NCI-H146 (cell line): ENCODE results near the gene NR3C2.
"Not testable (repeated sequence)": the region's sequence is repeated elsewhere in the genome, so short reads cannot be mapped to it uniquely, and the experiment has no call there.

ENCODE experiments used
- DNase-seq: peaks from one replicate; lab custom pipeline; 2025; lab: John Stamatoyannopoulos, UW

The NR3C2 gene

GRCh38 chr4:148166132-148166591 lies 276.1 kb downstream of the NR3C2 start:
- DNase-seq, result no peak

DNA sequence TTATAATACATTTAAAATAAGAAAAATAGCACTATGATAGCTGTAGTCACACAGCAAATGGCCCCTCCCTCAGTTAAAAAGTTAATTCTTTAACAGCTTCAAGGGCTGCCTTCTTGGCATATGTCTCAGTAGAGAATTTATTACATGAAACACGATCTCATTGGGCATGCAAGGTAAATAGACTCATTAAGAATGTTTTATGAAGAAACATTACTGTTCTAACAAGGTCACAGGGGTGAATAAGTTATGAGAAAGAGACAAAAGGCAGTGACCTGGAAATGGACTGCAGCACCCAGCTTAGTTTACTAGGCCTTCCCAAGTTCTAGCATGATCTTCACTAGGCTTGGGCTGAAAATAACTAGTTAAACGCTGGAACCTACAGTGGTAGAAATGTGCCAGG lies 277.7 kb downstream of the NR3C2 start:
- DNase-seq, result no peak

GRCh38 chr4:148162991-148163390 lies 279.2 kb downstream of the NR3C2 start:
- DNase-seq, result no peak

DNA sequence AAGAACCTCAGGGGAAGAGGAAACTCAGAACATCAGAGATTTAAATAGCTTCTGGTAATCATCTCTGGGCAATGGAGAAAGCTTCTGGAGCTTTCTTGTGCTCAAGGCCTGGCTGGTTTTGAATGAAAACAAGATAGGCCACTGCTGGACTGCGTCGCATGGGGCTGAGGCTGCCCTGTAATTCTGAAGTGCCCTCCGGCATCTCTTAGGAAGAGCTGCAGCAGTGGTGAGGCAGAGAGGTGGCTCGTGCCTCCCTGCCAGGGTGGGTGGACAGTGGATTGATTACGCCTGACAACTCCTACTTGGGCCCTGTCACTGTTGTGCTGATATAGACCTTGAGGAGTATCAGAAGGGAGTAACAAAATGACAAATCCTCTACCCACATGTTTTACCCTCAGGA lies 279.7 kb downstream of the NR3C2 start:
- no peak for DNase-seq

DNA sequence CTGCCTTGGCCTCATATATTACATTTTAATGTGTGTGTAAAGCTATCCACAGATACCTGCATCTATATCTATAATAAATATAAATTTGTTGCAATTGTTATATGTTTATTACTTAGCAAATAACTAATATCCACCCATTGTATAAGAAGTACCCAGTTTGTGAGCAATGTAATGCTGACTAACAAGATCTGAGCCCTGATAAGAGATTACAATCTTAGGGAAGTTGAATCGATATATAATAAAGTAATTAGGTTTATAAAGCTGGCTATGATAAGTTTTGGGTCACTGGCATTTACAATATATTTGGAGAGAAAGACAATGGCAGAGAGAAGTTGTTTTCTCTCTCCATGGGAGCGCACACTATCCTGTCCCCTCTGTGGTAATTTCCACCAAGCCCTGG lies 280.6 kb downstream of the NR3C2 start:
- no peak for DNase-seq

- no peak for DNase-seq
Observed at GRCh38 chr4:148159793-148160192, 282.4 kb downstream of the NR3C2 start.

GRCh38 chr4:148154769-148155168 lies 287.4 kb downstream of the NR3C2 start:
- DNase-seq, result no peak

GRCh38 chr4:148152868-148153625 lies 289.2 kb downstream of the NR3C2 start:
- DNase-seq, result no peak

GRCh38 chr4:148151806-148152205 lies 290.4 kb downstream of the NR3C2 start:
- no peak for DNase-seq

- no peak for DNase-seq
Observed at GRCh38 chr4:148145475-148145874, 296.7 kb downstream of the NR3C2 start.

- DNase-seq, result no peak
Observed at GRCh38 chr4:148143174-148143573, 299.0 kb downstream of the NR3C2 start.

GRCh38 chr4:148141501-148141900 lies 300.7 kb downstream of the NR3C2 start:
- no peak for DNase-seq

DNA sequence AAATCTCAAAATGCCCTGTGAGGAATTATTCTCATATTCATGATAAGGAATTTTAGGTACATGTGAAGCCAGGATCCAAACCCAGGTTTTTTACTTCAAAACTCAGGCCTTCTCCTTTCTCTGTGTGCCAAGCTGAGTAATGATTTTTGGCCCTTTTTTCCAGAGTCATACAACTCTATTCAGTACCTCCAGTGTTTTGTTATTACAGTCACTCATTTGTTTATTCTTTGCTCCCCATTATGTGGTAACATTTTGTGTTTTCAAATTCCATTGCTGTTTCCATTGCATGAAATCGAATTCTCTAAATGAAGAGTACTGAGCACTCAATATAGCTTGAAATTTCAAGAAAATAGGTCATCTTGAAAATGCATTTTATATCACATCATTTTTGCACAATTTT lies 315.4 kb downstream of the NR3C2 start:
- no peak for DNase-seq

DNA sequence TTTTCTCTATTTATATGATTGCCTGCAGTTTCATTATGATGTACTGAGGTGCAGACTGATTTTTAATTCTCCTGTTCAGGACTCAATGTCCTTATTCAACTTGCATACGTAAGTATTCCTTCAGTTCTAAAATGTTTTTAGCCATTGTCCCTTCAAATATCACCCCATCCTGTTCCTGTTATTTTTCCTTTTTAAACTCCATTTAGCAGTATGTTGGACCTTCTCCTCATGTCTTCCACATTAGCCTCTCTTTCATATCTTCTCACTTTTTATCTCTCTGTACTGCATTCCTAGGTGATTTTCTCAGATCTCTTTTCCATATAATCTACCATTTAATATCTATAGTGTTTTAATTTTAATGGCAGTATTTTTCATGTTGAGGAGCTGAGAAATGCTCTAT lies 317.7 kb downstream of the NR3C2 start:
- no peak for DNase-seq

- not testable (repeated sequence) for DNase-seq
Observed at GRCh38 chr4:148123161-148123560, 319.1 kb downstream of the NR3C2 start.

- no peak for DNase-seq
Observed at GRCh38 chr4:148120216-148120615, 322.0 kb downstream of the NR3C2 start.

DNA sequence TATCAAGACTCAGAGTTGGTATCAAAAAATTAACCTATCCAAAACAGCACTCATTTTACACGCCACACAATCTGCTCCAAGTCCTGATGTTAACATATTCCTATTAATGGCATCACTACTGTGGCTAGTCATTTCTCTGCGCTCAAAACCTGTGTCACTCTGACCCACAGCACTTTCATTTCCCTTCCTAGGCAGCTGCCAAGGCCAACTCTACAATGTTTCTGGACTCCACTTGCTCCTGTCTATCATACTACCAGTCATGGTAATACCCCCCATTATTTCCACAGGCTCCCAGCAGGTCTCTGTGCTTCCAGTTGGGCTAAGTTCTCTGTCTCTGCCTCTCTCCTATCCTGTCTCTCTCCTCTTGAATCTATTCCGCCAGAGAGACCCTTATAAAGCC lies 323.6 kb downstream of the NR3C2 start:
- DNase-seq, result no peak

- no peak for DNase-seq
Observed at GRCh38 chr4:148118179-148118578, 324.0 kb downstream of the NR3C2 start.

DNA sequence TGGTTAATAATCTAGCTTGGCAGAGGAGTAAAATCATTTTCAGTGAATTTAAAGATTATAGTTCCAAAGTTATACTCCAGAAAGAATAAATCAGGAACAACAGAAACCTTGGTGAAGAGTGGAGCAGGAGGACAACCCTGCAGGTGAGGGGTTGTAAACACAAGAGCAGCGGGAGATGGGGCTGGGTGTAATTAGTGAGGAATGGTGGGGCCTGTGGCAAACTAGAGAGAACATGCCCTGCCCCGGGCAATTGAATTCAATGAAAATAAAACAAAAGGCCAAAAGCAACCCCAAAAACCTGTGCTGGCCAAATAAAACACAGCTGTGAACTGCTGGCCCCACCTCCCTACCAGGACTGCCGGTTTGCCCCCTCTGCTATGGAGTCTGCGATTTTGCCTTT lies 325.2 kb downstream of the NR3C2 start:
- no peak for DNase-seq

DNA sequence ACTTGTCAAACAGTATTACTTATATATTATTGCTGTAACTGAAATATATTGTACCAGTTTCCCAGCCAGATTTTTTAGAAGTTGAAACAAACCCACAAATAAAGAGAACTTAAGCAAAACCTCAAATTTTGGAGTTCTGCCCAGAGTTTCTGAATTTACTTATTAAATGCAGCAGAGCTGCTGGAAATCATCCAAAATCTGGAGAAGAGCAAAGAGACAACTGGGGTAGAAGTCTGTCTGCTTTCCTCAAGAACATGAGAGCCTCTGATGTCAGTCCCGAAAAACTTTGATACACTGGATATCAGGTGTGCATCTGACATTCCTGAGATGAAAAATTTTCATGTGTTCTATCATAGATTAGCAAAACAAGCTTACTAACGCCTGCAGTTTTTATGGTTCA lies 325.9 kb downstream of the NR3C2 start:
- DNase-seq, result no peak

DNA sequence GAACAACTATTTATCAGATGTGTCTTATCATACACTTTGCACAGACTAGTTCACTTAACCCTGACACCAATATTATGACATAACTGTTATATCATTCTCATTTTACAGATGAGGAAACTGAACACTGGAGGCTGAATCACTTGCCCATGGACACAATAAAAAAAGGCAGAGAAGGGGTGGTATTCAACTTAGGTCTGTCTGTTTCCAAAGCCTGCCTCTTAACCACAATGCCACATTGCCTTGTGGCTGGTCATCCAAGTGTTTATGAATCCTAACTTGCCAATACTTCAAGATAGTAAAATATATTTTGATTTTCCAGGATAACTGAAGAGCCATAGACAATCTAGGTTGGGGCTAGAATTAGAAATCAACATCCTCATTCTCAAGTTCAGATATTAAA lies 327.8 kb downstream of the NR3C2 start:
- DNase-seq, result no peak

DNA sequence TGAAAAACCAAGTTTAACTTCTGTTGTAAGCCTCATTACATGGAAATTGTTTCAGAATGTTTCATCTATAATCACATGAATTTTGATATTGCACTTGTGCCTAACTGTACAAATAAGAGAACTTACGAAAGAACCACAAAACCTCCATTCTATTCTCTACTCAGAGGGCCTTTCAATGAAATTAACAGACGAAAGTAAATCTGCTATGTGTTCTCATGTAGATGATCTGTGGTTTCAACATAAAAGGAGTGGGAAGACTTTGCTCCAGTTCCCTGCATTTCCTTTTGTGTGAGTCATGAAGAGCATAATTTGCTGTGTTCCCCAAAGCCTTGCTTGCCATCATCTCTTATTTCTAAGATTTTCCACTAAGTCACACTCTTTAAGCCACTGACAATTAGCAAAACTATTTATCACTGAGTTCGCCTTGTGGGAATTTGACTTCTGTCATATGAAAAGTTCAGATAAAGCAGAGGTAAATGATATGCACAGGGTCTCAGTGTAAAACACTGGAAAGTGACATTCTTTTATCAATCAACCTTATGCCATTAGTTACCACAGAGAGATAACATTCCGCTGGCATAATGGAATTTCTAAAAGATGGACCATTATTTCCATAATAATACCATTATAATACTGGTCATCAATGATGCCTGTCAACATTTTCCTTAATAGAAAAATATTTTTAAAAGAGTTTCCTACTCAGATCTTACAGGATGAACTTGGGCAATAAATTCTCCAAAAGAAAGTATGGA lies 329.8 kb downstream of the NR3C2 start:
- no peak for DNase-seq

DNA sequence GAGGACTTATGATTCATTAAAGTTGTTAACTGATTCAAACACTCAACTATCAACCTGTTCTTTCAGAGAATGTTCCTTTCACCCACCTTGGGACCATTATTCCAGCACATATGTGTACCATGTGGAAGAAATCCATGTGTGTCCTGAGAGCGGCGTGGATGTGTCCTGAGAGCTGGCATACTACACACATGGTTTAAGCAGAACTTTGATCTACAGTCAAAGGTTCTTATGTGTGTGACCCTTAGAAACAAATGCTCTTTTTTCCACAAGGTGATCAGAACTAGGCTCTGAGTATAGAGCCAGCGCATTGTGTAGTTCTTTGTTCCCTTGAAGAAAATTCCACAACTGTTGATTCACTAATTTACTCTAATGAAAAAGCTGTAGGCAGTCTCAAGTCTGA lies 332.0 kb downstream of the NR3C2 start:
- DNase-seq, result no peak

- no peak for DNase-seq
Observed at GRCh38 chr4:148109216-148109615, 333.0 kb downstream of the NR3C2 start.
